ENCODE results near the gene CDHR2. TPM values are rescaled to one million over a fixed set of nuclear protein-coding genes. Genes with fewer than 3 reads are reported as not detected.

CDHR2 gene
- total RNA-seq, 1 experiment from 2014 or later, result 0.10 TPM

DNA sequence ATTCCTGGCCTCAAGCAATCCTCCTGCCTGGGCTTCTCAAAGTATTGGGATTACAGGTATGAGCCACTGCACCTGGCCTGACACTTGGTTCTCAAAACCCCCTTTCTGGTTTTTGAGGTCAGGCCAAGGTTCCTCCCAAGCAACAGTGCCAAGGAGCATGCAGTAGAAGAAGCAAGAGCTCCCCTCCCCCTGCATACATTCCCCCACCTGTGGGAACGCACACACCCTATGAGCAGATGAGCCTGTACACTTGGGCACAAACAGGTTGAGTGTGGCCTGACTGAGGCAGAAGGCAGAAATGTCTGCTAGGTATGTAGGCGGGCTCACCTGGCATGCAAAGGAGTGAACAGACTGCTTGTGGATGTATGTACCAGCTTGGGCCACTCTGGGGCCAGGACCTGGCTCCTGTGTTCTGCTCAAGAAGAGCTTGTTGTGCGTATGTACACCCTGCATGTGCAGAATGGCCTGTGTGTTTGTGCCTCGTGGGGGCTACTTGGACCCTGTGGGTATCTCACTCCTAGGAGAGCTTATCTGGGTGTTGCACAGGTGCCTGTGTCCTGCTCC lies 59.1 kb downstream of the CDHR2 start:
- BruUV-seq (replicated peaks), result no TSS peak
- intact Hi-C loops (cut with micrococcal nuclease), result no loop called here
- Histone ChIP-seq H3K4me1 (ENCODE audit: control insufficient read depth in 1 of 2, insufficient read depth in 2 of 2, low read length in 2 of 2) (peaks cover 11 to 24% of the 10 kb centered on the region in 2 experiments; a peak in 3 of 4 replicates), H3K79me2 (ENCODE audit: insufficient read depth, low read length) (peaks cover 27% of the 10 kb centered on the region), H3K4me2 (ENCODE audit: low read length) (peak overlapping the region; percentile 96; the same call in 1 of the 2 replicates), H3K36me3 (ENCODE audit: control insufficient read depth in 1 of 2, insufficient read depth in 2 of 2, low read length in 2 of 2) (no peaks in the 10 kb centered on the region), H3K9ac (ENCODE audit: low read length) (no peak overlapping the region), H3K9me3 (ENCODE audit: control insufficient read depth in 1 of 2, insufficient read depth in 1 of 2, low read depth in 1 of 2, low read length in 2 of 2) (no peaks in the 10 kb centered on the region), H3K4me3 (replicated peaks in 1 of 2; ENCODE audit: low read depth in 1 of 2, low read length in 2 of 2) (no peak overlapping the region), H4K20me1 (ENCODE audit: insufficient read depth) (no peaks in the 10 kb centered on the region), H3K27me3 (ENCODE audit: insufficient read depth, low read length) (no peaks in the 10 kb centered on the region), H3K9me2 (ENCODE audit: insufficient read depth) (no peaks in the 10 kb centered on the region), H2AFZ (ENCODE audit: low read depth, low read length, poor library complexity, severe bottlenecking) (no peak overlapping the region), H3K27ac (ENCODE audit: low read depth, low read length) (no peak overlapping the region; the same call in 1 of the 2 replicates)
- DNase-seq (ENCODE audit: low read depth, low spot score), result no peak
- ChIA-PET RAD21 (ENCODE audit: low non-redundant PET in 1 of 2, low total read pairs in 2 of 2, uncharacterized antibody in 2 of 2, unreplicated experiment in 2 of 2) (no interaction called here), POLR2A (no interaction called here), CTCF (no interaction called here)
- no peak for ATAC-seq
- TF ChIP-seq POLR2A (IDR thresholded peaks at IDR 0.05; ENCODE audit: borderline replicate concordance, extremely low read depth, insufficient read depth, insufficient read length), result no peak
- TF ChIP-seq ELF1 (IDR thresholded peaks at IDR 0.05; ENCODE audit: borderline replicate concordance, low read depth), result no peak
- TF ChIP-seq, protein P1, sequence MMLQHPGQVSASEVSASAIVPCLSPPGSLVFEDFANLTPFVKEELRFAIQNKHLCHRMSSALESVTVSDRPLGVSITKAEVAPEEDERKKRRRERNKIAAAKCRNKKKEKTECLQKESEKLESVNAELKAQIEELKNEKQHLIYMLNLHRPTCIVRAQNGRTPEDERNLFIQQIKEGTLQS (IDR thresholded peaks at IDR 0.05), result no peak
- TF ChIP-seq SP1 (IDR thresholded peaks at IDR 0.05; ENCODE audit: low read depth), result no peak
- TF ChIP-seq RAD21 (IDR thresholded peaks at IDR 0.05; ENCODE audit: low read depth), result no peak
- TF ChIP-seq ZFX (IDR thresholded peaks at IDR 0.05), result no peak

GRCh38 chr5:176608937-176609723 lies 60.0 kb downstream of the CDHR2 start:
- no peaks in the 10 kb centered on the region for H3K27me3 ChIP-seq (ENCODE audit: insufficient read depth, low read length)
- no peak overlapping the region for H2AFZ ChIP-seq (ENCODE audit: low read depth, low read length, poor library complexity, severe bottlenecking)
- peaks cover 19% of the 10 kb centered on the region for H3K79me2 ChIP-seq (ENCODE audit: insufficient read depth, low read length)
- ChIA-PET POLR2A (no interaction called here), CTCF (no interaction called here), RAD21 (ENCODE audit: low non-redundant PET in 1 of 2, low total read pairs in 2 of 2, uncharacterized antibody in 2 of 2, unreplicated experiment in 2 of 2) (no interaction called here)
- peak overlapping the region; percentile 68 for H3K9ac ChIP-seq (ENCODE audit: low read length)
- H3K9me3 ChIP-seq (ENCODE audit: control insufficient read depth in 1 of 2, insufficient read depth in 1 of 2, low read depth in 1 of 2, low read length in 2 of 2), result no peaks in the 10 kb centered on the region
- BruUV-seq (replicated peaks), result no TSS peak
- peak overlapping the region; percentile 96 for H3K4me2 ChIP-seq (ENCODE audit: low read length)
- no peaks in the 10 kb centered on the region for H4K20me1 ChIP-seq (ENCODE audit: insufficient read depth)
- DNase-seq (ENCODE audit: low read depth, low spot score) (no peak), ATAC-seq (no peak)
- H3K27ac ChIP-seq (ENCODE audit: low read depth, low read length), result peak overlapping the region; percentile 31; the same call in 1 of the 2 replicates
- no peaks in the 10 kb centered on the region for H3K36me3 ChIP-seq (ENCODE audit: control insufficient read depth in 1 of 2, insufficient read depth in 2 of 2, low read length in 2 of 2)
- no peaks in the 10 kb centered on the region for H3K9me2 ChIP-seq (ENCODE audit: insufficient read depth)
- peak overlapping the region; percentile 63 to 74 for H3K4me3 ChIP-seq (replicated peaks in 1 of 2; ENCODE audit: low read depth in 1 of 2, low read length in 2 of 2)
- peaks cover 12 to 29% of the 10 kb centered on the region in 2 experiments; a peak in 3 of 4 replicates for H3K4me1 ChIP-seq (ENCODE audit: control insufficient read depth in 1 of 2, insufficient read depth in 2 of 2, low read length in 2 of 2)
- intact Hi-C loops (cut with micrococcal nuclease), result no loop called here
- peak; percentile 54 for TF ChIP-seq TCF7L2 (IDR thresholded peaks at IDR 0.05; ENCODE audit: borderline replicate concordance, extremely low read depth, insufficient read depth, insufficient read length)
- TF ChIP-seq POLR2AphosphoS5 (IDR thresholded peaks at IDR 0.05; ENCODE audit: low read depth, low read length), result no peak
- TF ChIP-seq EZH2phosphoT487 (IDR thresholded peaks at IDR 0.05; ENCODE audit: borderline replicate concordance), result no peak
- no peak for TF ChIP-seq YY1 (IDR thresholded peaks at IDR 0.05; ENCODE audit: extremely low read depth, insufficient replicate concordance, low read depth, low read length)
- no peak for TF ChIP-seq CTCF (IDR thresholded peaks at IDR 0.05 in 2 of 3, conservative IDR thresholded peaks at IDR 0.05 in 1 of 3; ENCODE audit: borderline replicate concordance in 1 of 3, insufficient read depth in 1 of 3, low read depth in 2 of 3, low read length in 2 of 3)

All from HCT116 (cell line).